Adrenal gland (tissue), 12 donors: ENCODE measurements around the gene ABHD12B. TPM values are rescaled to one million over a fixed set of nuclear protein-coding genes. Genes with fewer than 3 reads are reported as not detected.
A peak's percentile ranks its signal among the peaks of the same experiment; 100 is the strongest.

Source experiments
- DNase-seq, 7 donors: peaks; one replicate each; pipeline ENCODE4 v3.0.0-alpha.2; 2019 to 2020
- H3K27ac ChIP-seq, 5 donors: fragments of 200-600 bp; sonication (generic) in 4 of 5; 1 replicate in 3 of 5; 2 replicates in 2 of 5; pipeline versions ENCODE4 v1.5.1 to v1.8.0; 2016 to 2020; ENCODE audit warnings: mild to moderate bottlenecking in 1 of 5
- H3K27me3 ChIP-seq: fragments of 200-600 bp; 2 replicates; pipeline ENCODE4 v1.8.0; 2021
- H3K36me3 ChIP-seq, 2 donors: fragments of 200-600 bp; replicated peaks in 1 of 2; 1 replicate in 1 of 2; 2 replicates in 1 of 2; pipeline versions ENCODE4 v1.5.1 to v1.8.0; 2018 to 2022
- H3K4me1 ChIP-seq, 2 donors: fragments of 200-600 bp; replicated peaks in 1 of 2; 1 replicate in 1 of 2; 2 replicates in 1 of 2; pipeline versions ENCODE4 v1.5.1 to v1.8.0; 2018 to 2021
- H3K4me3 ChIP-seq, 4 donors: fragments of 200-600 bp; sonication (generic) in 3 of 4; one replicate each; pipeline ENCODE4 v1.5.1; 2016 to 2018
- H3K9me3 ChIP-seq, 3 donors: fragments of 200-600 bp; sonication (generic) in 1 of 3; replicated peaks in 1 of 3; 1 replicate in 2 of 3; 2 replicates in 1 of 3; pipeline versions ENCODE4 v1.5.1 to v1.8.0; 2016 to 2021
- POLR2A ChIP-seq, 2 donors: fragments of 450-650 bp; IDR thresholded peaks; one replicate each; pipeline ENCODE4 v1.6.1; 2017; ENCODE audit warnings: antibody characterized with exemption in 2 of 2, mild to moderate bottlenecking in 2 of 2, moderate library complexity in 1 of 2
- WGBS, 4 donors: extraction: QIAGEN DNeasy Blood & Tissue Kit in 2 of 4; methylation state at CpG; one replicate each; pipeline versions ENCODE4 v1.1.5 to v1.1.7; 2013 to 2017; 5-methylcytosine and 5-hydroxymethylcytosine counted together
- intact Hi-C, 2 donors: fragments of 100-400 bp; cut with DNase I; formaldehyde crosslinking; loops; one replicate each; pipeline versions ENCODE4 v1.14.1 to v1.15.0; 2022 to 2023
- polyA plus RNA-seq, 3 donors: library from polyadenylated mRNA; stranded (reverse); fragments of 200-250 nt in 2 of 3; fragments of 350-450 nt in 1 of 3; fragmentation: Illumina TruSeq in 1 of 3; extraction: RNeasy Lipid Tissue Mini Kit (QIAGEN cat#74804) in 1 of 3; gene quantifications; one replicate each; pipeline ENCODE4 v1.2.3, GENCODE V29; 2013 to 2014
- total RNA-seq, 9 donors: library from RNA; depleted of rRNA in 4 of 9; stranded (reverse); fragments of >200 nt in 4 of 9; fragments of 120-200 nt in 1 of 9; fragmentation: NEBNext Ultra II Directional in 1 of 9; extraction: Animal tissue kit (Norgen Biotek cat#: 25700) in 1 of 9; gene quantifications; one replicate each; pipeline versions ENCODE4 v1.1.0 to v1.2.4, GENCODE V29; 2013 to 2023
- TF ChIP-seq, protein P1 (sequence below), 6 experiments: fragments of 450-650 bp in 4 of 6; fragments of 200-600 bp in 2 of 6; sonication (generic) in 1 of 6; IDR thresholded peaks; 1 replicate in 5 of 6; 2 replicates in 1 of 6; pipeline versions ENCODE4 v1.5.1 to v1.8.0; 2016 to 2021; ENCODE audit warnings: antibody characterized with exemption in 6 of 6, mild to moderate bottlenecking in 2 of 6, moderate library complexity in 1 of 6
- donor health status: healthy with polysubstance abuse.
- donor health status: Bipolar disorder and iron deficiency.
- donor health status: DM: yes; HTN: yes; CAD: no.
- donor health status: DM: no; HTN: no; CAD: no.
- donor health status: DM: no; HTN: no; CAD: no.
- donor health status: DM: yes; HTN: yes; CAD: no.

Gene ABHD12B
- total and polyA plus RNA-seq, 12 donors = 0.10 to 0.46 (median 0.37) TPM; not detected in 6

GRCh38 chr14:50859296-50859624 lies 12.6 kb upstream of the ABHD12B start:
- peak in 1 of 7 donors; percentile 43 for DNase-seq
- no peak for TF ChIP-seq POLR2A (IDR thresholded peaks at IDR 0.05)
- TF ChIP-seq, protein P1, sequence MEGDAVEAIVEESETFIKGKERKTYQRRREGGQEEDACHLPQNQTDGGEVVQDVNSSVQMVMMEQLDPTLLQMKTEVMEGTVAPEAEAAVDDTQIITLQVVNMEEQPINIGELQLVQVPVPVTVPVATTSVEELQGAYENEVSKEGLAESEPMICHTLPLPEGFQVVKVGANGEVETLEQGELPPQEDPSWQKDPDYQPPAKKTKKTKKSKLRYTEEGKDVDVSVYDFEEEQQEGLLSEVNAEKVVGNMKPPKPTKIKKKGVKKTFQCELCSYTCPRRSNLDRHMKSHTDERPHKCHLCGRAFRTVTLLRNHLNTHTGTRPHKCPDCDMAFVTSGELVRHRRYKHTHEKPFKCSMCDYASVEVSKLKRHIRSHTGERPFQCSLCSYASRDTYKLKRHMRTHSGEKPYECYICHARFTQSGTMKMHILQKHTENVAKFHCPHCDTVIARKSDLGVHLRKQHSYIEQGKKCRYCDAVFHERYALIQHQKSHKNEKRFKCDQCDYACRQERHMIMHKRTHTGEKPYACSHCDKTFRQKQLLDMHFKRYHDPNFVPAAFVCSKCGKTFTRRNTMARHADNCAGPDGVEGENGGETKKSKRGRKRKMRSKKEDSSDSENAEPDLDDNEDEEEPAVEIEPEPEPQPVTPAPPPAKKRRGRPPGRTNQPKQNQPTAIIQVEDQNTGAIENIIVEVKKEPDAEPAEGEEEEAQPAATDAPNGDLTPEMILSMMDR (IDR thresholded peaks at IDR 0.05) = no peak
- Histone ChIP-seq H3K9me3 (no peaks in the 10 kb centered on the region), H3K4me1 (peaks cover 0 to 6% of the 10 kb centered on the region in 2 donors), H3K36me3 (no peaks in the 10 kb centered on the region), H3K27ac (peak overlapping the region in 3 of 5 donors; percentile 54 to 73 (median 67)), H3K4me3 (peak overlapping the region in 3 of 4 donors; percentile 30 to 68 (median 51)), H3K27me3 (no peaks in the 10 kb centered on the region)
- WGBS, 4 donors = 0 to 4% (median 0%) methylated on average over 1 of the region's 1 CpG
- intact Hi-C loops = loop anchor here in 1 of 2 donors (10.0 kb wide), 1 partner anchor 254 kb away; no protein-coding TSS in a partner anchor

- peak overlapping the region in 3 of 5 donors; percentile 53 to 73 (median 67) for H3K27ac ChIP-seq
- no peaks in the 10 kb centered on the region for H3K36me3 ChIP-seq
- H3K4me3 ChIP-seq = peak overlapping the region in 3 of 4 donors; percentile 51 to 68 (median 66)
- intact Hi-C loops = loop anchor here (5.0 kb wide), 2 partner anchors 78 to 83 kb away; no protein-coding TSS in a partner anchor
- peaks cover 0 to 6% of the 10 kb centered on the region in 2 donors for H3K4me1 ChIP-seq
- no peaks in the 10 kb centered on the region for H3K9me3 ChIP-seq
- DNase-seq = peak; percentile 74 to 95 (median 84)
- 1 to 3% (median 2%) methylated on average over 6 of the region's 6 CpGs for WGBS, 4 donors
- TF ChIP-seq POLR2A (IDR thresholded peaks at IDR 0.05) = no peak
- TF ChIP-seq, protein P1 (IDR thresholded peaks at IDR 0.05) = peak; percentile 49 to 83 (median 62)
- no peaks in the 10 kb centered on the region for H3K27me3 ChIP-seq
Measured at GRCh38 chr14:50860478-50861086, 11.3 kb upstream of the ABHD12B start.

DNA sequence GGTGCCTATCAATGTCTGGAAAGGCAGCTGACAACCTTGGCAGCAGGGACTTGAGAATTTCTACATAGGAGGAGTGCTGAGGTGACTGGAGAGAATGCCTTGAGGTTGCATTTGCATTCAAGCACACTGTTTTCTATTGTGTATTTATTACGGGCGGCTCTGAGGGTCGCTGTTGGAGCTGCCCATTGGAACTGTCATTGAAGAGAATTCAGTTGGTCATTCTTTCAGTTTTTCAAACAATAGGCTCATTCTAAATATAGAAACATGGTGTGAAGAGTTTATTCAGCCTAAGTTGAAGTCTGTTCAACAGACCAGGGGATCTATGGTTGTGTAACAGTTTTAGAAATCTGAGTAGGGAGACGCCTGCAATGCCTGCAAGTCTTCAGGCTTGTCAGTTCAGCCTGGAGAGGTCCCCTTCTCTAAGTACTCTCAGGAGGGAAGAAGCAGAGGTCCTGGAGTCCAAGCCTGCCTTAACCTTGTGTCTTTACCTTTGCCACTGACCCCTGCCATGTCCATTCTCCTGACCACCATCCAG lies 9.8 kb upstream of the ABHD12B start:
- TF ChIP-seq, protein P1 (IDR thresholded peaks at IDR 0.05) = no peak
- TF ChIP-seq POLR2A (IDR thresholded peaks at IDR 0.05) = no peak
- no peaks in the 10 kb centered on the region for H3K9me3 ChIP-seq
- H3K36me3 ChIP-seq = no peaks in the 10 kb centered on the region
- intact Hi-C loops = loop anchor here (5.0 kb wide), 2 partner anchors 80 to 85 kb away; no protein-coding TSS in a partner anchor
- WGBS, 4 donors = 70 to 78% (median 76%) methylated on average over 4 of the region's 4 CpGs
- H3K27me3 ChIP-seq = no peaks in the 10 kb centered on the region
- H3K27ac ChIP-seq = no peak overlapping the region
- no peak for DNase-seq
- H3K4me1 ChIP-seq = peaks cover 0 to 6% of the 10 kb centered on the region in 2 donors
- no peak overlapping the region for H3K4me3 ChIP-seq

DNA sequence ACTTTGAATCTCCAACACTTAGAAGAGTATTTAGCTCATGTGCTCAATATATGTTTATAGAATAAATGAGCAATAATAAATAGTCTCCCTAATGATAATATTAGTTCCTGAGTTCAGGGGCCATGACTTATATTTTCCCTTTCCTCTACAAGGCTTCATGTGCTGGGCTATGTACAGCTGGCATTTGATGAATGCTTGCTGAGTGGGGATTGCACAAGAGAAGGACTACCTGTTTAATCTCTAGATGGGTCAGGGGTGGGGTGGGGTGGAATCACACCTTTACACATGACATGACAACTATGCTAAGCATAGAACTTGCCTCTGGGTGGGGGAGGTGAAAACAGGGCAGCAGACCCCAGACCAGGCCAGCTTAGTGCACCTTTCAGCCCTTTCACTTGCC lies 7.6 kb upstream of the ABHD12B start:
- H3K36me3 ChIP-seq = no peaks in the 10 kb centered on the region
- H3K27ac ChIP-seq = no peak overlapping the region
- intact Hi-C loops = loop anchor here (5.0 kb wide), 2 partner anchors 82 to 87 kb away; no protein-coding TSS in a partner anchor
- no peaks in the 10 kb centered on the region for H3K9me3 ChIP-seq
- no peak for DNase-seq
- no peak overlapping the region for H3K4me3 ChIP-seq
- H3K27me3 ChIP-seq = no peaks in the 10 kb centered on the region
- H3K4me1 ChIP-seq = peaks cover 0 to 5% of the 10 kb centered on the region in 2 donors
- no peak for TF ChIP-seq POLR2A (IDR thresholded peaks at IDR 0.05)
- TF ChIP-seq, protein P1 (IDR thresholded peaks at IDR 0.05) = no peak
